GM18868 (cell line): ENCODE measurements around the gene ANKRD18A.
"Not testable (repeated sequence)": the region's sequence is repeated elsewhere in the genome, so short reads cannot be mapped to it uniquely, and the experiment has no call there.

Experiments used
- ATAC-seq: cut with Tn5 transposase; IDR thresholded peaks from one replicate; pipeline ENCODE4 v1.9.1; 2021; ENCODE audit warnings: mild to moderate bottlenecking, moderate library complexity; ENCODE audit not compliant: unreplicated experiment

ANKRD18A gene

DNA sequence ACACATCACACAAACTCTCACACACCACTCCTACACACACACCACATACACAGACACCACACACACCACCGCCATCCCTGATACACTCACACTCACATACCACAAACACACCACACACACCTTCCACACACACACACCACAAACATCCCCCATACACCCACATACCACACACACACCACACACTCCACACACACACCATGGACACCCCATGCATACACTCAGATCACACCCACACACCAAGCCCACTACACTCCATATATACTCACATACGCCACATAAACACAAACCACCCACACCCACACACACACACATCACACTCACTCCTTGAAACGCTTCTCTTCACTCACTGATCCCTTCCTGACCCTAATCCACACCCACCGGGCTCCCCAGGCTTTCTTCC lies 9.1 kb upstream of the ANKRD18A start:
- no peak for ATAC-seq

GRCh38 chr9:38626006-38626405 lies 5.6 kb upstream of the ANKRD18A start:
- no peak for ATAC-seq

DNA sequence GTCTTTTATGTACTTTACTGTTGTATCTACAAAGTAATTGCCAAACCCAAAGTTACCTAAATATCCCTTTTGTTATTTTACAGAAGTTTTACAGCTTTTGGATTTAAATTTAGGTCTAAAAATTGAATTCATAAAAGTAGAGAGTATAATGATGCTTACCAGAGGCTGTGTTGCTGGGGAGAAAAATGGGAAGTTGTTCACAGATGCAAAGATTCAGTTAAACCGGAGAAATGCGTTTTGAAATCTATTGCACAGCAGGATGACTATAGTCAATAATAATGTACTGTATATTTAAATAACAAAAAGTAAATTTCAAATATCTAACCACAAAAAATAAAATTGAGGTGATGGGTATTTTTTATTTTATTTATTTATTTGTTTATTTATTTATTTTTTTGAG lies 2.6 kb upstream of the ANKRD18A start:
- ATAC-seq = no peak

GRCh38 chr9:38622288-38622674 lies 1.9 kb upstream of the ANKRD18A start:
- no peak for ATAC-seq

GRCh38 chr9:38621434-38622287 lies 1.3 kb upstream of the ANKRD18A start:
- peak; percentile 13 for ATAC-seq

DNA sequence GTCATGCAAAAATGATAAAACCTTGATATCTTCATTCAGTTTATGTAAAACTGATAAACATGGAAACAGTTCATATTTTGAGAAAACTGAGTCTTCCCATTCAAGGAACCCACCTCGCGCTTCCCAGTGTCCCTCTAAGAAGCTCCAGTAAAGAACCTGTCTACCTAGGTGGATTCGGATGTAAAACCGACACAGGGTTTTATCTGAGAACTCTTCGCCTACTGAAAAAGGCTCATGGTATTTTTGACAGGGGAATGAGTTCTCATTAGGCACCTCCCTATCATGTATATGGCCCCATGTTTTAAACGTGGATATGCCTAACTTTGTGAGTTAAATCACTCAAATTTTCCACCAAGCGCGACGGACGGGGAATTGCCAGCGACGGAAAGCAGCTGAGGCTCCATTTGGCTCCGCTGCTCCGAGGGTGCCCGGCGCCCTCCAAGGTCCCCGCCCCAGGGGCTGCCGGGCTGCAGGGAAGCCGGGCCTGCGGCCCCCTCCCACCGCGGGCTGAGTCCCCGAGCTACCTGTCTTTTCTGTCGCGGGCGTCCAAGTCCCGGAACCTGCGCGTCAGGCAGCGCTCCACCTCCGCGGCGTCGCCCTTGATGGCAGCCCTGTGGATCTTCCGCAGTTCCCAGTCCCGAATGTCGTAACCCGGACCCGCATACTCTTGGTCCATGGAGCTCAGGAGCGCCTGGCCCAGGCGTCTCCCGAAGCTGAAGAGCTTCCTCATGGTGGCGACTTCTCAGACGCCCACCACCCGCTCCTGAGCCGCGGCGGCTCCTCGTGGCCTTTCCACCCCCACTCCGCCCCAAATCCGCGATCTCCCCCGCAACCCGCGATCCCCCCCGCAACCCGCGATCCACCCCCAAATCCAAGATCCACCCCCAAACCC lies 594 bp downstream of the ANKRD18A start:
- ATAC-seq = no peak

DNA sequence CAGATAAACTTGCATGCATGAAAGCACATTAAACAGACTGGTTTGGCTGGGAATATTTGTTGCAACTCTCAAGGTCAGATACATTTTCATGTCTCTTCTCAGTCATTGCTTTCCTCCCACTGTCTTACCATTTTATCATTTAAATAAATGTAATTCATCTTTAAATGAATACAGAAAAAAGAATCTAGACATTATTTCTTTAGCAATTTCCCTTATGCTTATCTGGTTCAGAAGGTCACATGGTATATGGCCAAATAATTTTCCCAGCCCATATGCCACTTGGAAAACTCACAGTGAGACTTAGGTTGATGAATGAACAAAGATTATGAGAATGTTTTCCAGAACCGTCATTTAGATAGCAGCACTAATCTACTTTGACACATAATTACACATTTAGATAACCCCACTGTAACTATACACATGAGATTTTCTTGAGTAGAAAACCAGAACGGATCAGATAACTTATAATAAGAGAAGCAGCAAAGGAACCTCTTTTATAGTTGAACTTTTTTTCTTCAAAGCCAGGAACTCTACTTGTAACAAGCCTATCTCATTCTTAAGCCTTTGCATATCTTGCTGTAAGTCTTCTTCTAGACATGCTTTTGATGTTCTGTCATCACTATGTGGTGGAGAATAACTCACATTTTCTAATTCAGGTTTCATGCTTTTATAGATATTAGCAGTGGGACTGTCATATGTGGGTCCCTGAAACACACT lies 22.2 kb downstream of the ANKRD18A start:
- not testable (repeated sequence) for ATAC-seq

- not testable (repeated sequence) for ATAC-seq
Observed at GRCh38 chr9:38595117-38595516, 25.3 kb downstream of the ANKRD18A start.

GRCh38 chr9:38591346-38592063 lies 28.9 kb downstream of the ANKRD18A start:
- ATAC-seq = not testable (repeated sequence)

DNA sequence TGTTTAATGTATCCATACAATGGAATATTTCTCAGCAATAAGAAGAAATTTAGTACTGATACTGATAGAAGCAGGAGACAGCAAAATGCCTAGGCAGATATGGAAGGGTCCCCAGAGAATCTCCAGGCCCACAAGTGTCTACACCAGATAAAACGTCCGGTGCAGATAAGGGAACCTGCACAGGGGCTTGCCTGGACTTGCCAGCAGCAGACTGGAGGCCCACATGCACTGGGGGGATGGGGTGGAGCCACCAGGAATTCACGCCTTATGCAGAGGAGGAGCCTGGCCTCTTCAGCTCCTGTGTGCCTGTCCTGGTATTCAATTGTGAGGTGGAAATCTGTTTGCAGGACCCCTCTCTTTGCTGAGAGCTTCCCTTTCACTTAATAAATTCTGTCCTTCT lies 36.6 kb downstream of the ANKRD18A start:
- not testable (repeated sequence) for ATAC-seq

DNA sequence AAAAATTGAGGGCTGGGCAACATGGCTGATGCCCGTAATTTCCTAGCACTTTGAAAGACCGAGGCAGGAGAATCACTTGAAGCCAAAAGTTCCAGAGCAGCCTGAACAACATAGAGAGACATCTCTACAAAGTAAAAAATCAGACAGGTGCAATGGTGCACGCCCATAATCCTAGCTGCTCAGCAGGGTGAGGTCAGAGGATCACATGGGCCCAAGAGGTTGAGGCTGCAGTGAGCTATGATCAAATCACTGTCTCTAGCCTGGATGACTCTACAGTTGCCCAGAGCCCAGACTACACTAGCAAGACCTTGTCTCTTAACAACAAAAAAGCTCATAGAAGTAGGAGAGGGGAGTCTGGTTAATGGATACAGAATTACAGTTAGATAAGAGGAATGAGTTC lies 40.3 kb downstream of the ANKRD18A start:
- not testable (repeated sequence) for ATAC-seq

GRCh38 chr9:38576181-38576580 lies 44.2 kb downstream of the ANKRD18A start:
- not testable (repeated sequence) for ATAC-seq

- not testable (repeated sequence) for ATAC-seq
Observed at GRCh38 chr9:38566048-38566447, 54.3 kb downstream of the ANKRD18A start.

DNA sequence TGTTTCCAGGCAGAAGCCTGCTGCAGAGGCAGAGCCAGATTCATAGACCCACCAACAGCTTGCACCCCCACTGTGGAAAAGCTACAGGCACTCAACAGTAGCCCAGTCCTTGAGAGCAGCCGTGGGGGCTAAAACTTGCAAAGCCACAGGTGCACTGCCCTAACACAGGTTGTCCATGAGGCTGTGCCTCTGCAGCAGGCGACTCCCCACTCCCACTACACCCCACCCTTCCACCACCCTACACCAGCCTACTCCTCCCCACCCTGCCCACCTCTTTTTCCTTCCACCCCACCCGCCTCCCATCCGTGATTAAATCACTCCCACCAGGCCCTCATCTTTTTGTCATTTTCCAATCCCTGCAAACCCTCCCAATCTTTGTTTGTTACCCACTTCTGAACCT lies 55.2 kb downstream of the ANKRD18A start:
- ATAC-seq = not testable (repeated sequence)

DNA sequence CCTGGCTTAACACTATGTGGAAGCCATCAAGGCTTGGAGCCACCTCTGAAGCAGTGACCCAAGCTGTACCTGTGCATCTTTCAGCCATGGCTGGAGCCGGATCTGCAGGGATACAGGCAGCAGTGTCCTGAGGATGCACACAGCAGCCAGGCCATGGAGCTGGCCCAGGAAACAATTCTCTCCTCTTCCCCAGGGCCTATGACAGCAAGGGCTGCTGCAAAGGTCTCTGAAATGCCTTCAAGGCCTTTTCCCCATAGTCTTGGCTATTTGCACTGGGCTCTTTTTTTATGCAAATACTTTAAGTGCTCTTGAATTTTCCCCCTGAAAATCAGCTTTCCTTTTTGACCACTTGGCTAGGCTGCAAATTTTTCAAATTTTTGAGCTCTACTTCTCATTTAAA lies 56.5 kb downstream of the ANKRD18A start:
- not testable (repeated sequence) for ATAC-seq

- ATAC-seq = not testable (repeated sequence)
Observed at GRCh38 chr9:38561134-38561533, 59.3 kb downstream of the ANKRD18A start.

- not testable (repeated sequence) for ATAC-seq
Observed at GRCh38 chr9:38559172-38559571, 61.2 kb downstream of the ANKRD18A start.

- not testable (repeated sequence) for ATAC-seq
Observed at GRCh38 chr9:38557746-38558145, 62.6 kb downstream of the ANKRD18A start.

GRCh38 chr9:38554966-38555365 lies 65.4 kb downstream of the ANKRD18A start:
- ATAC-seq = not testable (repeated sequence)

DNA sequence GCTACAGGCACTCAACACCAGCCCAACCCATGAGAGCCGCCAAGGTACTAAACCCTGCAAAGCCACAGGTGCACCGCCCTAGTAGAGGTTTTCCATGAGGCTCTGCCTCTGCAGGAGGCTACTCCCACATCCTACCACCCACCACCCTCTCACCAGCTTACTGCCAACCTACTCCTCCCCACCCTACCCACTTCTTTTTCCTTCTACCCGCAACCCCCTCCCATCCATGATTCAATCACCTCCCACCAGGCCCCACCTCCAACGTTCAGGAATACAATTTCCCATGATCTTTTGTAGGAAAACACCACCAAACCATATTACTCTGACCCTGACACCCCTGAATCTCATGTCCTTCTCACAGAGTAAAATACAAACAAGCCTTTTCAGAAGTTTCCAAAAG lies 67.4 kb downstream of the ANKRD18A start:
- ATAC-seq = not testable (repeated sequence)
